Fibroblast of pulmonary artery (primary cell): ENCODE results near the gene CHAF1A.

Experiments
- DNase-seq: peaks from one replicate; pipeline ENCODE4 v3.0.0-alpha.2; 2010; ENCODE audit warnings: low read depth
- H3K4me3 ChIP-seq: replicated peaks from 2 replicates; pipeline ENCODE4 v1.5.1; 2011; ENCODE audit warnings: low read depth, mild to moderate bottlenecking, control low read depth, low read length, moderate library complexity
- CTCF ChIP-seq: IDR thresholded peaks from 2 replicates; pipeline ENCODE4 v1.5.1; 2011; ENCODE audit warnings: mild to moderate bottlenecking, control low read depth, low read length, inconsistent platforms; ENCODE audit errors: missing control alignments

CHAF1A gene

GRCh38 chr19:4454747-4455718 lies 52.6 kb downstream of the CHAF1A start:
- peak; percentile 68 for DNase-seq
- TF ChIP-seq CTCF = no peak
- peak overlapping the region; percentile 89 for H3K4me3 ChIP-seq

- H3K4me3 ChIP-seq = peak overlapping the region; percentile 89
- peak; percentile 78 for DNase-seq
- TF ChIP-seq CTCF = no peak
These were observed 53.5 kb downstream of the CHAF1A start for GRCh38 chr19:4455719-4456475.

- DNase-seq = peak; percentile 71
- TF ChIP-seq CTCF = no peak
- peak overlapping the region; percentile 89 for H3K4me3 ChIP-seq
These were observed 54.0 kb downstream of the CHAF1A start for GRCh38 chr19:4456476-4456842.

- TF ChIP-seq CTCF = no peak
- peak; percentile 70 for DNase-seq
- H3K4me3 ChIP-seq = peak overlapping the region; percentile 89
These were observed 54.6 kb downstream of the CHAF1A start for GRCh38 chr19:4456843-4457653.

- no peak for TF ChIP-seq CTCF
- peak within 1 kb of the TSS; percentile 89 for H3K4me3 ChIP-seq
- peak; percentile 99 for DNase-seq
These were observed 55.4 kb downstream of the CHAF1A start, which contains the start of gene UBXN6 for GRCh38 chr19:4457654-4458395. TSS of gene UBXN6 (minus strand) at chr19:4457794. CDS start at chr19:4457697, 97 bp downstream.
